ENCODE data around the gene GPATCH8. TPM values are rescaled to one million over a fixed set of nuclear protein-coding genes. Genes with fewer than 3 reads are reported as not detected.

GPATCH8 gene
- total RNA-seq, 1 experiment from 2014 or later: 22.7 TPM

- intact Hi-C loops (cut with micrococcal nuclease): no loop called here
- Histone ChIP-seq H3K4me2 (ENCODE audit: low read length) (no peak overlapping the region), H3K9me3 (ENCODE audit: low read length) (no peaks in the 10 kb centered on the region), H3K9me2 (replicated peaks; ENCODE audit: low read length) (no peaks in the 10 kb centered on the region), H3K4me3 (ENCODE audit: low read length) (no peak overlapping the region), H3K9ac (ENCODE audit: low read length) (no peak overlapping the region), H3K27me3 (ENCODE audit: low read length) (no peaks in the 10 kb centered on the region), H3K4me1 (ENCODE audit: insufficient read depth, low read length) (peaks cover 6% of the 10 kb centered on the region), H3K27ac (ENCODE audit: low read length) (no peak overlapping the region), H3K79me2 (ENCODE audit: low read length) (no peaks in the 10 kb centered on the region), H3F3A (ENCODE audit: low read length, unreplicated experiment) (no peaks in the 10 kb centered on the region), H3K36me3 (ENCODE audit: low read depth, low read length) (no peaks in the 10 kb centered on the region), H4K20me1 (ENCODE audit: low read length) (no peaks in the 10 kb centered on the region), H2AFZ (ENCODE audit: low read length) (no peak overlapping the region)
- POLR2A ChIA-PET (ENCODE audit: unreplicated experiment): no interaction called here
- no TSS peak for BruUV-seq (replicated peaks)
- DNase-seq (no peak), ATAC-seq (no peak)
- CTCF ChIA-PET: interaction anchor here (0.6 kb wide), 1 partner anchor 535 kb away, joined by 3 read pairs; no protein-coding TSS in a partner anchor
- TF ChIP-seq EZH2 (IDR thresholded peaks at IDR 0.05; ENCODE audit: low read length, unreplicated experiment) (no peak), CTCF (conservative IDR thresholded peaks at IDR 0.05; ENCODE audit: low read depth, low read length) (no peak), EZH2phosphoT487 (IDR thresholded peaks at IDR 0.05; ENCODE audit: borderline replicate concordance, low read length) (no peak)
These were observed 122.4 kb downstream of the GPATCH8 start for GRCh38 chr17:44380767-44381166.

- no peak overlapping the region for H3K4me3 ChIP-seq (ENCODE audit: low read length)
- H3K79me2 ChIP-seq (ENCODE audit: low read length): no peaks in the 10 kb centered on the region
- H2AFZ ChIP-seq (ENCODE audit: low read length): no peak overlapping the region
- no peaks in the 10 kb centered on the region for H4K20me1 ChIP-seq (ENCODE audit: low read length)
- no peak for DNase-seq
- POLR2A ChIA-PET (ENCODE audit: unreplicated experiment): no interaction called here
- no peaks in the 10 kb centered on the region for H3F3A ChIP-seq (ENCODE audit: low read length, unreplicated experiment)
- no TSS peak for BruUV-seq (replicated peaks)
- no peak overlapping the region for H3K27ac ChIP-seq (ENCODE audit: low read length)
- H3K36me3 ChIP-seq (ENCODE audit: low read depth, low read length): no peaks in the 10 kb centered on the region
- no peak overlapping the region for H3K4me2 ChIP-seq (ENCODE audit: low read length)
- intact Hi-C loops (cut with micrococcal nuclease): no loop called here
- H3K27me3 ChIP-seq (ENCODE audit: low read length): no peaks in the 10 kb centered on the region
- no peak for TF ChIP-seq EZH2 (IDR thresholded peaks at IDR 0.05; ENCODE audit: low read length, unreplicated experiment)
- TF ChIP-seq CTCF (conservative IDR thresholded peaks at IDR 0.05; ENCODE audit: low read depth, low read length): no peak
- TF ChIP-seq EZH2phosphoT487 (IDR thresholded peaks at IDR 0.05; ENCODE audit: borderline replicate concordance, low read length): no peak
- ATAC-seq: no peak
- no peaks in the 10 kb centered on the region for H3K9me3 ChIP-seq (ENCODE audit: low read length)
- H3K4me1 ChIP-seq (ENCODE audit: insufficient read depth, low read length): peaks cover under 1% of the 10 kb centered on the region; the same call in 1 of the 2 replicates
- H3K9me2 ChIP-seq (replicated peaks; ENCODE audit: low read length): no peaks in the 10 kb centered on the region
- CTCF ChIA-PET: no interaction called here
- H3K9ac ChIP-seq (ENCODE audit: low read length): no peak overlapping the region
These were observed 123.3 kb downstream of the GPATCH8 start for GRCh38 chr17:44379887-44380286.

- CTCF ChIA-PET: interaction anchor here (0.6 kb wide), 1 partner anchor 15 kb away, joined by 3 read pairs; the partner anchor contains the start of gene FAM171A2
- H4K20me1 ChIP-seq (ENCODE audit: low read length): no peaks in the 10 kb centered on the region
These were observed 125.0 kb downstream of the GPATCH8 start for GRCh38 chr17:44378171-44378705.

More at GRCh38 chr17:44378171-44378705, 125.0 kb downstream of the GPATCH8 start:
- Histone ChIP-seq H2AFZ (ENCODE audit: low read length) (no peak overlapping the region), H3K4me1 (ENCODE audit: insufficient read depth, low read length) (no peaks in the 10 kb centered on the region), H3F3A (ENCODE audit: low read length, unreplicated experiment) (no peaks in the 10 kb centered on the region), H3K36me3 (ENCODE audit: low read depth, low read length) (no peaks in the 10 kb centered on the region), H3K9ac (ENCODE audit: low read length) (no peak overlapping the region), H3K9me3 (ENCODE audit: low read length) (no peaks in the 10 kb centered on the region), H3K27ac (ENCODE audit: low read length) (no peak overlapping the region), H3K4me2 (ENCODE audit: low read length) (no peak overlapping the region), H3K79me2 (ENCODE audit: low read length) (no peaks in the 10 kb centered on the region), H3K27me3 (ENCODE audit: low read length) (no peaks in the 10 kb centered on the region), H3K4me3 (ENCODE audit: low read length) (no peak overlapping the region), H3K9me2 (replicated peaks; ENCODE audit: low read length) (no peaks in the 10 kb centered on the region)
- POLR2A ChIA-PET (ENCODE audit: unreplicated experiment): no interaction called here
- intact Hi-C loops (cut with micrococcal nuclease): no loop called here
- DNase-seq (no peak), ATAC-seq (no peak)
- no peak for TF ChIP-seq CTCF (conservative IDR thresholded peaks at IDR 0.05; ENCODE audit: low read depth, low read length)
- TF ChIP-seq EZH2 (IDR thresholded peaks at IDR 0.05; ENCODE audit: low read length, unreplicated experiment): no peak
- TF ChIP-seq EZH2phosphoT487 (IDR thresholded peaks at IDR 0.05; ENCODE audit: borderline replicate concordance, low read length): no peak
- BruUV-seq (replicated peaks): no TSS peak

Measured in PC-3 (cell line).